ENCODE measurements around the gene ELOB.

GRCh38 chr16:2782583-2783351 lies 5.7 kb upstream of the ELOB start:
- TF ChIP-seq, protein P1, sequence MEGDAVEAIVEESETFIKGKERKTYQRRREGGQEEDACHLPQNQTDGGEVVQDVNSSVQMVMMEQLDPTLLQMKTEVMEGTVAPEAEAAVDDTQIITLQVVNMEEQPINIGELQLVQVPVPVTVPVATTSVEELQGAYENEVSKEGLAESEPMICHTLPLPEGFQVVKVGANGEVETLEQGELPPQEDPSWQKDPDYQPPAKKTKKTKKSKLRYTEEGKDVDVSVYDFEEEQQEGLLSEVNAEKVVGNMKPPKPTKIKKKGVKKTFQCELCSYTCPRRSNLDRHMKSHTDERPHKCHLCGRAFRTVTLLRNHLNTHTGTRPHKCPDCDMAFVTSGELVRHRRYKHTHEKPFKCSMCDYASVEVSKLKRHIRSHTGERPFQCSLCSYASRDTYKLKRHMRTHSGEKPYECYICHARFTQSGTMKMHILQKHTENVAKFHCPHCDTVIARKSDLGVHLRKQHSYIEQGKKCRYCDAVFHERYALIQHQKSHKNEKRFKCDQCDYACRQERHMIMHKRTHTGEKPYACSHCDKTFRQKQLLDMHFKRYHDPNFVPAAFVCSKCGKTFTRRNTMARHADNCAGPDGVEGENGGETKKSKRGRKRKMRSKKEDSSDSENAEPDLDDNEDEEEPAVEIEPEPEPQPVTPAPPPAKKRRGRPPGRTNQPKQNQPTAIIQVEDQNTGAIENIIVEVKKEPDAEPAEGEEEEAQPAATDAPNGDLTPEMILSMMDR (tag by site-specific recombination; IDR thresholded peaks at IDR 0.05): 0 out of 2 replicates have a peak, but pooled peaks have one; percentile 13
- TF ChIP-seq TSHZ1 (tag by site-specific recombination; IDR thresholded peaks at IDR 0.05; ENCODE audit: borderline replicate concordance) (no peak), ZNF140 (tag by site-specific recombination; IDR thresholded peaks at IDR 0.05) (no peak), FEZF1 (tag by site-specific recombination; IDR thresholded peaks at IDR 0.05) (no peak), ZNF664 (tag by site-specific recombination; IDR thresholded peaks at IDR 0.05) (no peak), ZBTB21 (tag by site-specific recombination; IDR thresholded peaks at IDR 0.05) (no peak), YY1 (tag by site-specific recombination; IDR thresholded peaks at IDR 0.05) (no peak), KLF16 (tag by site-specific recombination; IDR thresholded peaks at IDR 0.05) (no peak), TCF7L2 (IDR thresholded peaks at IDR 0.05; ENCODE audit: borderline replicate concordance, low read depth, low read length) (no peak)
